GM21528 (cell line): ENCODE measurements around the gene SIMC1.
"Not testable (repeated sequence)": the region's sequence is repeated elsewhere in the genome, so short reads cannot be mapped to it uniquely, and the experiment has no call there.

Source experiments
- ATAC-seq: cut with Tn5 transposase; IDR thresholded peaks from one replicate; pipeline ENCODE4 v1.9.1; 2021; ENCODE audit warnings: mild to moderate bottlenecking, moderate library complexity; ENCODE audit not compliant: unreplicated experiment, low FRiP score

Gene SIMC1

DNA sequence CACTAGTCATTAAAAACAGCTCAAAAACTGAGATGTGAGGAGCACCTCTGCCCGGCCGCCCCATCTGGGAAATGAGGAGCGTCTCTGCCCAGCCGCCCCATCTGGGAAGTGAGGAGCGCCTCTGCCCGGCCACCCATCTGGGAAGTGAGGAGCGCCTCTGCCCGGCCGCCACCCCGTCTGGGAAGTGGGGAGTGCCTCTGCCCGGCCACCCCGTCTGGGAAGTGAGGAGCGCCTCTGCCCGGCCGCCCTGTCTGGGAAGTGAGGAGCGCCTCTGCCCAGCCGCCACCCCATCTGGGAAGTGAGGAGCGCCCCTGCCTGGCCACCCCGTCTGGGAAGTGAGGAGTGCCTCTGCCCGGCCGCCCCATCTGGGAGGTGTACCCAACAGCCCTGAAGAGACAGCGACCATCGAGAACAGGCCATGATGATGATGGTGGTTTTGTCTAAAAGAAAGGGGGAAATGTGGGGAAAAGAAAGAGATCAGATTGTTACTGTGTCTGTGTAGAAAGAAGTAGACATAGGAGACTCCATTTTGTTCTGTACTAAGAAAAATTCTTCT lies 23.7 kb upstream of the SIMC1 start:
- not testable (repeated sequence) for ATAC-seq

DNA sequence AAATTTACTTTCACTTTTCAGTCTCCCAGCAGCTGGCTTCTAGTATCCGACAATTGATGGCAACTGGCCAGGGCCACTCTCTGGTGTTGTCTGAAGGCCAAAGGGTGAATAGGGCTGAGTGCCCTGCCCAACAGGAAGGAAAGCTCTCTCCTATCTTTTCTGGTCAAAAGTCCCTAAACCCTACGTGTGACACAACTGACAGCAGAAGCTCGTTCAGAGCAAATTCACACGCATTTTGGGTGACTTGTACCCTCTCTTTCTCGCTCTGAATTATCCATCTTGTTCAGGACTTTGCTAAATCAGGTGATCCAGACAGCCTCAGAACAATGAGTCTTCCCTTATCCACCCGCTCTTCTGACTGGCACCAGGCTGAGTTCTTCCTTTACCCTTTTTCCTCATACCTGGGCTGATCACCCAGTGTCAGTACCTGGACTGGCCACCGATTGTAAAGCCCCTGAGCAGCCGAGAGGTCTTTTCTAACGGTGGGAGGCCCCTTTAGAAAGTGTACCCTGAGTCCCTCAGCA lies 21.8 kb upstream of the SIMC1 start:
- ATAC-seq = not testable (repeated sequence)

DNA sequence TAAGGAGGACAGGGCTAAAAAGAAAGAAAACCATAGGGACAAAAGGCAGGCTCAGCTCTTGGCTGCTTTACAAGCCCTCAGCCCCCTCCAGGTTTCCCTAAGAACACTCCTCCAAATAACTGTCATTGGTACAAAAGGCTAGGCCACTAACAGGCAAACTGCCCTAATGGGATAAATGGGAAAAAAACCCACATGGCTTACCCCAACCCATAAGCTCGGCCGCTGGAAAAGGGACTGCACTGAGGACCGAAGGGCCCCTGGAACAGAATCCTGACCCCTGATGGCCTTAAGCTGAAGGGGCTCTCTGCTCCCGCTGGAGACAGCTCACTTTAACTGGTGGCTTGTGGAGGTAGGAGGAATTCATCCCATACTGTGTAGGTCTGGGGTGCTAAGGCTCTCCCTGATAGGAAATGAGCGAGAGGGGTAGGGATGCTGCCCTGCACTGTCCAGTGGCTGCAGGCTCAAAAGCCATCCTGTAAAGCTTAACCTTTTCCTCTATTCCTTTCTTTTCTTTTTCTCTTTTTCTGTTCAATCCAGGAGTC lies 21.0 kb upstream of the SIMC1 start:
- not testable (repeated sequence) for ATAC-seq

DNA sequence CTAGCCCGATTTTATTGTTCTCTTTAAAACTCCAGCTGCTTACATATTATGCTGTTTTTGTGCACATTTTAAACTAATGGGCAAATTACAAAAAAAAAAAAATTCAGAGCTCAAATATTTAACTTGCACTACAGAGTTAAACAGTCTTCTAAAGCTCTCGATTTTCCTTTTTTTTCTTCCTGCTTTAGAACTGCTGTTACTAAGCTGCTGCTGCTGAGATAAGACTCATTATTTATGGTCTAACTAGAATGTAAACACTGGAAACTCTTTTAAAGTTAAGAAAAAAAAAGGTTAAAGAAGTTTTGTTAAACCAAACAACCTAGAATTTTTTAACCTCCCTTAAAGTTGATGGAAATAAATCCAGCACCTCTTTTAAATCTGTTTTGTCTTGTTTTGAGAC lies 20.5 kb upstream of the SIMC1 start:
- ATAC-seq = not testable (repeated sequence)

DNA sequence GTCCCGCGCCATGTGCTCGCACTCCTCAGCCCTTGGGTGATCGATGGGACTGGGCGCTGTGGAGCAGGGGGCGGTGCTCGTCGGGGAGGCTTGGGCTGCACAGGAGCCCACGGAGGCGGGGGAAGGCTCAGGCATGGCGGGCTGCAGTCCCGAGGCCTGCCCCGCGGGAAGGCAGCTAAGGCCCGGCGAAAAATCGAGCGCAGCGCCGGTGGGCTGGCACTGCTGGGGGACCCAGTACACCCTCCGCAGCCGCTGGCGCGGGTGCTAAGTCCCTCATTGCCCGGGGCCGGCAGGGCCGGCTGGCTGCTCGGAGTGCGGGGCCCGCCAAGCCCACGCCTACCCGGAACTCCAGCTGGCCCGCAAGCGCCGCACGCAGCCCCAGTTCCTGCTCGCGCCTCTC lies 16.2 kb upstream of the SIMC1 start:
- ATAC-seq = not testable (repeated sequence)

DNA sequence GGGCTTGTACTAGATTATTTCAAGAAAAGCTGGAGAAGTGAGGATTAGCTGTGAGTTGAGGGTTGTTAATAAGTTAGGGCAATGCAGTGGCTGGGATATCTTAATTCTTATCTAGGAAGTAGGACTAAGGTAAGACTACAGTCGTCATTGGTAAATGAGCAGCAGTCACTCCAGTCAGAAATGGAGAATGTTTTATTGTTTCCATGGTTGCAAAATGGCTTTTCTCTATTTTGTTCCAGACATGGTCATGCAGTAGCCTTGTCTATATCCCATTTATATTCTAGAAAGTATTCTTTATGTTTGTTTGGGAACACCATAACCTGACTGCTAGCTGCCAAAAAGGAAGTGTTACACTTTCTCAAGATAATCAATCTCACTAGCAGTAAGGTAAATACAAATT lies 9.9 kb upstream of the SIMC1 start:
- not testable (repeated sequence) for ATAC-seq

DNA sequence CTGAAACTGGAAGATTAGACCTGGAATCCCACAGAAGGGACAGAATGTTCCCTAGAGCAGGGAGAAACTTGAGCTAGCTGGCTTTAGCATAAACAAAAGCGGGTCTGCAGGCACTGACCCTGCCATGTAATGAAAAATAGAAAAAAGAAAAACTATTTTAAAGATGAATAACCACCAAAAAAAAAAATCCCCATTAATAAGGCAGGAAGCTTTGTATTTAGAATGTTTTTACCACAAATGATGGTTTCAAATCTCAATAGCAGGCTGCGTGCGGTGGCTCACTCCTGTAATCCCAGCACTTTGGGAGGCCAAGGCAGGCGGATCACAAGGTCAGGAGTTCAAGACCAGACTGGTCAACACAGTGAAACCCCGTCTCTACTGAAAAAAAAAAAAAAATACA lies 5.0 kb upstream of the SIMC1 start:
- not testable (repeated sequence) for ATAC-seq

DNA sequence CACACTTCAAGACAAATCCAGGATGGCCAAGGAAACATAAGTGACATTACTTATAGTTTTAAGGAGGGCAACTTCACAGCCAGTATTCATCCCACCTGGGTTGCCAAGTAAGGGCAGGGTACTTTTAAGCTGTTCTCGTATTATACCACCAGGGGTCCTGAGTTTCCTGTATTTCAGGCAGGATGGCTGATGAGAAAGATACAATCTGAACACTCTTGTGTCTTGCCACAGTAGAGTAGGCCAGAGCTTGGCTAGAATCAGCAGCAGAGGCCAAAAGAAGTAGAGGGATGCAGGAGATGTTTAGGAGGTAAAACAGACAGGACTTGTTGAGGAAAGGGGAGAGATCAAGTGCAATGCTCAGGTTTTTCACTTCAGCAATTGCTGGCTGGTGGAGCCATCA lies 3.1 kb upstream of the SIMC1 start:
- ATAC-seq = not testable (repeated sequence)

DNA sequence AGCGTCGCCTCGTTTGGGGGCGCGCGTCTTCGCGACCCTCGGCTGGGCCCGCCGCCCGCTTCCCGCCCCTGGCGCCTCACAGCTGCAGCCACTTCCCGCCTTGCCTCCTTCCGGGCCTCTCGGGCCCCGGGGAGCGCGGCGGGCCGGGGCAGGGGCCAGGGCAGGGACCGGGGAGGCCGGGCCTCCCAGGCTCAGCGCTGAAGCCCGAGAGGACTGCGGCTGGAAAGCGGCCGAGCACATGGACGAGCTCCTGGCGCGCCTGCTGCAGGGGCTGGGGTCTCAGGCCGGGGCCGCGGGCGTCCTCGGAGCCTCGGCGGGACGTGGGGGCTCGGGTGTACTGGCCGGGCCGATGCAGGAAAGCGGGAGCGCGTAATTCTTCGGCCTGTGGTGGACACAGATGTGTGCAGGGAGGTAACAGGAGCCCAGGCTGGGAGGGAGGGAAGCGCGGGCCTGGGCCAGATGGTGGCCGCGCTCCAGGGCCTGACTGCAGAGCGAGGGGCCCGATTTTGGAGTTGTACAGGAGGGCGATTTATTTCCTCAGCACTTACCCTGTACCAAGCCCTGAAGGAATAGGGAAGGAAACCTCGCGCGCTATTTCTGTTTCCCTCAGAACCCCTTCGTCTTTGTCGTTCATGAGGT lies 540 bp downstream of the SIMC1 start:
- peak; percentile 44 for ATAC-seq

DNA sequence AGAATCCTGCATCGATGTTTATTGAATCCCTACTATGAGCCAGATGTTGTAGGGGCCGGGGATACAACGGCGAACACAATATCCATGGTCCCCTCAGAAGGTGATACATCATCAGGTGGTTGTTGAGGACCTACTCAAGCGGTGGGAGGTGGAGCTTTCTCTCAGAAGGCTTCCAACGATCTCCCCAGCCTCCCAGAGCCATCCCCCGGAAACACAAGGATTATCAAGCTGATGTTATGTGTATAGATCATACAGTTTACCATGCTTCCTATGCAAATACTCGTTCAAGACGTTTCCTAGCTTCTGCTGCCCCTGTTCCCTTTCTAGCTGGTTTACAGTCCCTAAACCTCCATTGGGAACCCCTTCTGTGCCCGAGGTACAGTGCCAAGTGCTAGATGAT lies 1.1 kb downstream of the SIMC1 start:
- not testable (repeated sequence) for ATAC-seq

DNA sequence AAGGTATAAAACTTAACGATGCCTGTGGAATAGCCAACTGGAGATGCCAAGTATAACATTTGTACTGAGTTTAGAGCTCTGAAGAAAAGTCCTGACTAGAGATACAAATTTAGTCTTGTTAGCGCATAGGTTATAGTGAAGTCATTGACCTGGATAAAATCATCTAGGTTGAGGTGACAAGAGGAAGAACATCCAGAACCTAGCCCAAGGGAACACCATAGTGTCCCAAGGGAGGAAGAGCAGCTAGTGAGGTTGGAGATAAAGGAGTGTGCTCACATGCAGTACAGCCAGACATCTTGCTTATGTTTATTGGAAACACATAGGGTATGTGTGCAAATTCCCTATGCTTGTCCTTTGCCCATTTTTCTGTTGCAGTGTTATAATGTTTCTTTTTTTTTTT lies 6.1 kb downstream of the SIMC1 start:
- ATAC-seq = not testable (repeated sequence)

DNA sequence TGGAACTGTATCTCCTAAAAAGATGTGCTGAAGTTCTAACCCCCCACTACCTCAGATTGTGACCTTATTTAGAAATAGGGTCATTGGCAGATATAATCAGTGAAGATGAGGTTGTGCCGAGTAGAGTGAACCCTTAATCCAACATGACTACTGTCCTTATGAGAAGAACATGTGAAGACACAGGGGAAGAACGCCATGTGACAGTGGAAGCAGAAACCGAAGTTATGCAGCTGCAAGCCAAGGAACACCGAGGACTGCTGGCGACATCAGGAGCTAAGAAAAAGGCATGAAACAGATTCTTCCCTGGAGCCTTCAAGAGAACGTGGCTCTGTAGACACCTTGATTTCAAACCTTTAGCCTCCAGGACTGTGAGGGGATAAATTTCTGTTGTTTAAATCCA lies 6.8 kb downstream of the SIMC1 start:
- not testable (repeated sequence) for ATAC-seq

DNA sequence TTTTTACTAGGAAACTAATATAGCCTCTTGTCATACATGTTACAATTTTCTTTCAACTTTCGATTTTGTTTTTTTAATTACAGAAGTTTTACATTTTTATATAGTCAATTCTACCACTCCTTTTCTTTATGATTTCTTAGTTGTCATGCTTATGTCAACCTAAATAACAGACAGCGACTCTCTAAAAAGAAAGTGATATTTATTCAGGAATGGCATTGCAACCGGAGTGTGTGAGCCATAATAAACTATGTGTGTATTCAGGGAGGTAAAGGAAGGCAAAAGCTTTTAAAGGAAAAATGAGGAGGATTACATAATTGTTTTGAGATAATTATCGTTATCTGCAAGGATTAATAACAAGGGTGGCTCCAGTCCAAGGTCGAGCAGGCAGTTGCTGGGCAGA lies 7.3 kb downstream of the SIMC1 start:
- not testable (repeated sequence) for ATAC-seq

DNA sequence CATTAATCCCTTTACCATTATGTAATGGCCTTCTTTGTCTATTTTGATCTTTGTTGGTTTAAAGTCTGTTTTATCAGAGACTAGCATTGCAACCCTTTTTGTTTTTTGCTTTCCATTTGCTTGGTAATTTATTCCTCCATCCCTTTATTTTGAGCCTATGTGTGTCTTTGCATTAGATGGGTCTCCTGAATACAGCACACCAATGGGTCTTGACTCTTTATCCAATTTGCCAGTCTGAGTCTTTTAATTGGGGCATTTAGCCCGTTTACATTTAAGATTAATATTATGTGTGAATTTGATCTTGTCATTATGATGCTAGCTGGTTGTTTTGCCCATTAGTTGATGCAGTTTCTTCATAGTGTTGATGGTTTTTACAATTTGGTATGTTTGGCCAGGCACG lies 12.5 kb downstream of the SIMC1 start:
- not testable (repeated sequence) for ATAC-seq

DNA sequence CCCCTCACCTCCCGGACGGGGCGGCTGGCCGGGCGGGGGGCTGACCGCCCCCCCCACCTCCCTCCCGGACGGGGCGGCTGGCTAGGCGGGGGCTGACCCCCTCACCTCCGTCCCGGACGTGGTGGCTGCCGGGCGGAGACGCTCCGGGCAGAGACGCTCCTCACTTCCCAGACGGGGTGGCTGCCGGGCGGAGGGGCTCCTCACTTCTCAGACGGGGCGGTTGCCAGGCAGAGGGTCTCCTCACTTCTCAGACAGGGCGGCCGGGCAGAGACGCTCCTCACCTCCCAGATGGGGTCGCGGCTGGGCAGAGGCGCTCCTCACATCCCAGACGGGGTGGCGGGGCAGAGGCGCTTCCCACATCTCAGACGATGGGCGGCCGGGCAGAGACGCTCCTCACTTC lies 13.9 kb downstream of the SIMC1 start:
- ATAC-seq = not testable (repeated sequence)

DNA sequence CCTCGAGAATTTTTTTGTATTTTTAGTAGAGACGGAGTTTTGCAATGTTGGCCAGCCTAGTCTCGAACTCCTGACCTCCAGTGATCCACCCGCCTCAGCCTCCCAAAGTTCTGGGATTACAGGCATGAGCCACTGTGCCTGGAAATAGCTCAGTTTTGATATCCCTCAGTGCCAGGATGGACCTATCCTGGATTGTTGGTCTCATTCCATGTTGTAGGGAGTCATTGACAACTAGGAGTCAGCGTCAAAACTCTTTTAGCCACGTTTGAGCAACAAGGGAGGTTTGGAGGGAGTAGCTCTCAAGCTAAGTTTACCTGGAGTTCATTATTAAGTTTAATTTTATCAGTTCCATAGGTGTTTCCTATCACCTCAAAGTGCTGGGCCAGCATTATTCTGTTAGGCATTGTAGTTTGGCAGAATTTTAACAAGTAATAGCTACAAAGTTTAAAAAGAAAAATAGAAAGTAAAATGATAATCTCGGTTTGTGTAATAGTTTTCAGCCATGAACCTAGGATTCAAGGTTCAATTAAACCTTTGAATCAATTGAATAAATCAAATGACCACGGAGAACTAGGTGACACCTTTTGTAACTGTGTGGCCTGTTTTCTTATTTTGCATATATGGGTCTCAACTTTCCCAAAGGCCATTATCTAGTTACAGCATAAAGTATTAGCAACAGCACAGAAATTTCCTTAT lies 15.3 kb downstream of the SIMC1 start:
- not testable (repeated sequence) for ATAC-seq

DNA sequence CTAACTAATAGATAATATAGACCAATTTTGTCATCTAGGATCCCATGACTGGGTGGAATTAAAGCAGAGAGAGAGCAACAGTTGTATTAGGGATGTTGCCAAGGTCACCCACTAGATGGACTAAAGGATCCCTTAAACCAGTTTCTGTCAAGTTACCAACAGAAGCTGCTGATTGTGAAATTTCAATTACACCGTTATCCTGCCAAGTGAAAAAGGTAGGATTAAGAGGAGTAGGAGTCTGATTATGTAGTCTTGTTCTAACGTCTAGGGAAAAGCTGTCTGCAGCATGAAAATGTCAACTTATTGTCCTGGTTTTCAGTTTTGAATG lies 15.8 kb downstream of the SIMC1 start:
- not testable (repeated sequence) for ATAC-seq

DNA sequence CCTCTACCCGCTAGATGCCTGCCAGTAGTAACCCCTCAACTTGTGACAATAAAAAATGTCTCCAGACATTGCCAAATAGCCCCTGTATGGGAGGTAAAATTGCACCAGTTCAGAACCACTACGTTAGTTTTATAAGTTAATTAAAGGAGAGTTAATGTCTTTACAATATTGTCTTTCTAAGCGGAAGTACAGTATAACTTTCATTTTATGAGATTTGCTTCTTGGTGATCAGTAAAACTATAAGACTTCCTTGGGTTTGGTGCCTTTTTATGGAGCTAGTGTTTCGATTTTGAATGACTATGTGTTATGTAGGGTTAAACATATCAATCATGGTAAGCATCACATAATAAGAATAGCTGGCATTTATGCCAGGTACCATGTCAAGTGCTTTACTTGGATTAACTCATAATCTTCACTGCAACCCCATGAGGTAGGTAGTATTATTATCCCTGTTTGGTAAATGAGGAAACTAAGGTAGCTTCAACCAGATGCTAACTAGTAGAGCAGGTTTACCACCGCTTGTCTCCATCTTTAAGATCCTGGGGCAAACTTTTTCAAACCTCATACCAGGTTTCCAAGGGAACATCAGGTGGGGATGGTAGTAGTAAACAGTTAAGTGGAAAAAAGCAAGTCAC lies 19.8 kb downstream of the SIMC1 start:
- ATAC-seq = not testable (repeated sequence)

DNA sequence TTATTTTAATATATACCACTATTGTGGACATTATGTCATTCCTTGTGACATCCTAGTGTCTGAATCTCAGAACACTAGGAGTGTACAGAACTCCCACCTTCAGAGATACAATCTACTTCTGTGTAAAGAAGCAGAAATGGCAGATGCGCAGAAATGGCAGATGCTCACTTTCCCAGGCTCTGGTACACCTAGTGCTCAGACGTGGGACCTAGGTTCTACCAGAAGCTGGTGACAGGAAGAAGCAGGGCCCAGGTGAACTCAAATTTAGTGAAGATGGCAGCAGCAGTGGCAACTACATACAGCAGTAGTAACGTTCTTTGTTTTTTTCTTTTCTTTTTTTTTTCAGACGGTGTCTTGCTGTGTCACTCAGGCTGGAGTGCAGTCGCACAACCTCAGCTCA lies 22.5 kb downstream of the SIMC1 start:
- ATAC-seq = not testable (repeated sequence)

DNA sequence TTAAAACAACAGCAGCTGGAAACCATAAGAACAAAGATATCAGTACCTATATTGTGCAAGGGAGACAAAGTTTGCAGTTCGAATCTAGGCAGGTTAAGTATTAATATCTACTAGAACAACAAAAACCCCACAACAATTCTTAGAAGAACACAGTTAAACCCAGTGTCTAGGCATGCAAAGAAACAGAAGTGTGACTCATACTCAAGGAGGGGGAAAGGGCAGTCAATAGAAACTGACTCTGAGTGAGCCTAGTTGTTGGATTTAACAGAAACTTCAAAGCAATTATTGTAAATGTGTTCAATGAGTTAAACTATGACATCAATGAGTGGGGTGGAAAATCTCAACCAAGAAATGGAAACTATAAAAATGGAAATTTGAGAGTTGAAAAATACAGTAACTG lies 28.2 kb downstream of the SIMC1 start:
- not testable (repeated sequence) for ATAC-seq

DNA sequence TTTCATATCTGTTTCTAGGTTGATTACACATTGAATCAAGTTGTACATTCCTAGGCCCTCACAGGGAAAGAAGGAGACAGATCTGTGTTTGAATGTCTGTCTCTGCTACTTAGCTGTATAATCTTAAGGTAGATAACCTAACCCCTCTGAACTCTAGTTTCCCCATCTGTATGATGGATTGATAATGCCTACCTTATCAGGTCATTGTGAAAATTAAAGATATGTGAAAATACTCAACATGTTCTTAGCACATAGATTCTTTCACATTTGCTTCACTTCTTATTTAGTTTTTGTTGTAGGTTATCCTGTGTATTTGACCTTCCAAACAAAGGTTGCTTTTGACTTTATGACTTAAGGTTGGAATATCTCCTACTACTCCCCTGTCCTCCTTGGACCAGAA lies 50.8 kb downstream of the SIMC1 start:
- not testable (repeated sequence) for ATAC-seq
